Astrocyte of the cerebellum (primary cell): Measurements from ENCODE around the gene C16orf74.

Experiments used
- DNase-seq: peaks from one replicate; pipeline ENCODE4 v3.0.0-alpha.2; 2011; ENCODE audit warnings: low read depth
- H3K4me3 ChIP-seq: 2 replicates; pipeline ENCODE4 v1.5.1; 2011; ENCODE audit warnings: mild to moderate bottlenecking, low read depth, low read length, moderate library complexity
- in situ Hi-C: cut with HindIII; loops from 2 replicates; pipeline ENCODE4 v1.10.0; 2017; ENCODE audit warnings: low sequenced_read_pairs
- TF ChIP-seq, protein P1 (sequence below): IDR thresholded peaks from 2 replicates; pipeline ENCODE4 v1.5.1; 2012; ENCODE audit warnings: low read length, low read depth, moderate library complexity, mild to moderate bottlenecking; ENCODE audit errors: missing control alignments

Gene C16orf74

GRCh38 chr16:85718153-85718477 is 32.8 kb downstream of the C16orf74 start:
- DNase-seq = no peak
- in situ Hi-C loops = no loop called here
- TF ChIP-seq, protein P1, sequence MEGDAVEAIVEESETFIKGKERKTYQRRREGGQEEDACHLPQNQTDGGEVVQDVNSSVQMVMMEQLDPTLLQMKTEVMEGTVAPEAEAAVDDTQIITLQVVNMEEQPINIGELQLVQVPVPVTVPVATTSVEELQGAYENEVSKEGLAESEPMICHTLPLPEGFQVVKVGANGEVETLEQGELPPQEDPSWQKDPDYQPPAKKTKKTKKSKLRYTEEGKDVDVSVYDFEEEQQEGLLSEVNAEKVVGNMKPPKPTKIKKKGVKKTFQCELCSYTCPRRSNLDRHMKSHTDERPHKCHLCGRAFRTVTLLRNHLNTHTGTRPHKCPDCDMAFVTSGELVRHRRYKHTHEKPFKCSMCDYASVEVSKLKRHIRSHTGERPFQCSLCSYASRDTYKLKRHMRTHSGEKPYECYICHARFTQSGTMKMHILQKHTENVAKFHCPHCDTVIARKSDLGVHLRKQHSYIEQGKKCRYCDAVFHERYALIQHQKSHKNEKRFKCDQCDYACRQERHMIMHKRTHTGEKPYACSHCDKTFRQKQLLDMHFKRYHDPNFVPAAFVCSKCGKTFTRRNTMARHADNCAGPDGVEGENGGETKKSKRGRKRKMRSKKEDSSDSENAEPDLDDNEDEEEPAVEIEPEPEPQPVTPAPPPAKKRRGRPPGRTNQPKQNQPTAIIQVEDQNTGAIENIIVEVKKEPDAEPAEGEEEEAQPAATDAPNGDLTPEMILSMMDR = no peak
- H3K4me3 ChIP-seq = no peak overlapping the region

DNA sequence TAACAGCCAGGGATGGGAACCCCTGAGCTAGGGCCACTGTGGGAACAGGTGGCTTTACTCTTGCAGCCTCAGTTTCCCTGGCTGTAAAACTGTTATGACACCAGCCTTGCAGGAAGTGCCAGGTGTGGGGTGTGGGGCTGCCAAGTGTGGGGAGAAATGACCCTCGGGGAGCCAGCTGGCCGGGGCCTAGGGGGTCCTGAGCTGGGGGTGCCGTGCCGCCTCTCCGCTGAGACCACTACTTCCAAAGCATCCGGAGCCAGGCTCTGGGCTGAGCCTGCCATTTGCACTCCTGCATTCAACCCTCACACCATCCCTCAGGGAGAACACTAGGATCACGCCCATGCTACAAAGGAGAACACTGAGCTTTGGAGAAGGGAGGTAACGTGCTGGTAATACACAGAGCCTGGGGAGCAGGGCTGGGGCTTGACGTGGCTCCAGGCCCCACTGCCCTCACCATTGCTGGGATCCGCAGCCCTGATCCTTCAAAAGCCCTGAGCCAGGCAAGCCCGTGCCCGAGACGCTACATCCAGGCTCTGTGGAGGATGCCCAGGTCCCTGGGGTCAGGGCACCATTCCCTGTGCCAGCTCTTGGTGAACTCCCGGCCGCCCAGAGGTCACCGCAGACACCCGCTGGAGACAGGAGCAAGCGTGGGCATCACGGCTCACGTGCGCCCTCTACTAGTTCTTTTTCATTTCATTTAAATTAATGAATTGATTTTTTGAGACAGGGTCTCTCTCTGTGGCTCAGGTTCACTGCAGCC is 33.3 kb downstream of the C16orf74 start:
- TF ChIP-seq, protein P1 = peak; percentile 68
- DNase-seq = peak; percentile 16
- H3K4me3 ChIP-seq = no peak overlapping the region
- in situ Hi-C loops = no loop called here

DNA sequence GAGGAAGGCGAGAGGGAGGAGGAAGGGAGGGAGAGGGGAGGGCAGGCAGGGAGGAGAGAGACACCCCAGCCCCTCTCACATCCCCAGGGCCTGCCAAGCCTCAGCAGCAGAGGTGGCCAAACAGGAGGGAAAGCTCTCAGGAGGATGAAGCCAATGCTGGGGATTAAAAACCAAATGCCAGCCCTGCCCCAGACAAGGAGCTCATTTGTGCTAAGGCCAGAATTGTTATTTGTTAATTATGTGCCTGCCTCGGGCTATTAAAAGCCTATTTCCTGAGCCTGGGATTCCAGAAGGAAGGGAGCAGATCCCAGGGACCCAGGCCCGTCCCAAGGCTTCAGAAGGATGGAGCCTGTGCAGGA is 34.2 kb downstream of the C16orf74 start:
- in situ Hi-C loops = no loop called here
- TF ChIP-seq, protein P1 = no peak
- DNase-seq = no peak
- H3K4me3 ChIP-seq = no peak overlapping the region

DNA sequence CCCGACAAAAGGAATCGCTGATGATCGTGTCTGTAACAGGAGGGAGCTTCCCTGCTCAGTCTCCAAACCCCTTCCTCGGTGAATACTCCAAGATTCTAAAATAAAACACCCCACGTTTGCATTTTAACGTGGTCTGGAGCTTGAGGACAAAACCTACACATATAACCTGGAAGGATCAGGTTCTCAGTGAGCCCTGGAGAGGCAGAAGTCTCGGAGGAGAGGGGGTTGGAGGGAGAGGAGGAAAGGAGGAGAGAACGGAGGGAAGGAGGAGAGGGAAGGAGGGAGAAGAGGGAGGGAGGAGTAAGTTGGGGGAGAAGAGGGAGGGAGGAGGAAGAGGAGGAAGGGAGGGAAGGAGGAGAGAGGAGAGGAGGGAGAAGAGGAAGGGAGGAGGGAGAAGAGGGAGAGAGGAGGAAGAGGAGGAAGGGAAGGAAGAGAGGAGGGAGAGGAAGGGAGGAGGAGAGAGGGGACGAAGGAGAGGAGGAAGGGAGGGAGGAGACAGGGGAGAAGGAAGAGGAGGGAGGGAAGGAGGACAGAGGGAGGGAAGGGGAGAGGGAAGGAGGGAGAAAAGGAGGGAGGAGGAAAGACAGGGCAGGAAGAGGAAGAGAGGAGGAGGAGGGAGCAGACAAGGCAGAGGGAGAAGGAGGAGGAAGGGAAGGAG is 34.7 kb downstream of the C16orf74 start:
- no peak for DNase-seq
- in situ Hi-C loops = no loop called here
- TF ChIP-seq, protein P1 = no peak

DNA sequence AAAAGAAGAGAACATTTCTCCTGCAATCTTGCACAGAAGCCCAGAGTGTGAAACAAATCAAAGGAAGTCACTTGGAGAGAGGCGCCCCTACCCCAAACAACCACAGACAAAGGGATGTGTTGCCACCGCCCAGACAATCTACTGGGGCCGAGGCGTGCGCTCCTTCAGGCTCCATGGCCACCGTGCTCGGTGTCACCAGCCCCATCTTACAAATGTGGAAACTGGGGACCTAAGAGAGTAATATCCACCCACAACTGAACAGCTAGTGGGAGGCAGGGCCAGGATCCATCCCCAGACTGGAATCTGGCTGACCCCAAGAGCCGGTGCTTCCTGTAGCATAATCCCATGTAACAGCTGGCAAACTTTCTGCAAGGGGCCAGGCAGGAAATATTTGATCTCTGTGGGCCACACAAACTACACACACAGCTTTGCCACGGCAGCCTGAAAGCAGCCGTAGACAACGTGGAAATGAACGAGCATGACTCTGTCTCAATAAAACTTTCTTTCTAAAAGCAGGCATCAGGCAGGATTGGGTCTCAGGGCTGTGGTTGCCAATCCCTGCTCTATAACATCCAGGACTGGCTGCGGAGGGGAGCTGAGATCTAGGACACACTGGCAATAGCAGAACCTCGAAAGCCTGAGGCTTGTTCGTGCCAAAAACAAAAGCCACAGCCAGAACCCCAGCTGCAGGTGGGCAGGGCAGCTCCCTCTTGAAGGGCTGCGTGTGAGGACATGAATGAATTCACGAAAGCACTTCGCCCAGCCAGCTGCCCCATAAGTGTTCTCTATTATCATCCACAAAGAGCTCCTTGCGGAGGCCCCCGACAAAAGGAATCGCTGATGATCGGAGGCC is 35.5 kb downstream of the C16orf74 start:
- no peak for DNase-seq
- in situ Hi-C loops = no loop called here
- H3K4me3 ChIP-seq = no peak overlapping the region
- TF ChIP-seq, protein P1 = no peak

More for the DNA sequence above, 34.7 kb downstream of the C16orf74 start:
- H3K4me3 ChIP-seq = no peak overlapping the region

GRCh38 chr16:85712801-85713200 is 38.1 kb downstream of the C16orf74 start:
- no peak for DNase-seq
- in situ Hi-C loops = no loop called here
- TF ChIP-seq, protein P1 = no peak
- H3K4me3 ChIP-seq = no peak overlapping the region
